HG02623 (cell line): ENCODE results near the gene RASL11B.

Source experiments
- ATAC-seq: cut with Tn5 transposase; IDR thresholded peaks from one replicate; pipeline ENCODE4 v1.9.1; 2021; ENCODE audit warnings: moderate library complexity; ENCODE audit not compliant: unreplicated experiment

Gene RASL11B

GRCh38 chr4:52912608-52913007, 50.5 kb downstream of the RASL11B start:
- ATAC-seq: no peak

GRCh38 chr4:52914051-52914605, 52.0 kb downstream of the RASL11B start:
- ATAC-seq: no peak

- no peak for ATAC-seq
Observed at GRCh38 chr4:52915191-52915590, 53.1 kb downstream of the RASL11B start.

- ATAC-seq: no peak
Observed at GRCh38 chr4:52915730-52916300, 53.7 kb downstream of the RASL11B start.
